ENCODE data around the gene TBXAS1. TPM values are rescaled to one million over a fixed set of nuclear protein-coding genes. Genes with fewer than 3 reads are reported as not detected.
"Not testable (repeated sequence)": the region's sequence is repeated elsewhere in the genome, so short reads cannot be mapped to it uniquely, and the experiment has no call there.

Gene TBXAS1
- total RNA-seq, 1 experiment from 2014 or later, result 2.3 TPM

GRCh38 chr7:139842401-139843210 is 13.5 kb downstream of the TBXAS1 start:
- no peaks in the 10 kb centered on the region; the same call in 1 of the 2 replicates for H3K27me3 Mint-ChIP-seq (ENCODE audit: low read depth)
- no peaks in the 10 kb centered on the region for H3K36me3 Mint-ChIP-seq
- peaks cover 4% of the 10 kb centered on the region for H3K9me3 Mint-ChIP-seq
- ChIA-PET POLR2A (no interaction called here), CTCF (no interaction called here)
- H3K27ac Mint-ChIP-seq, result no peak overlapping the region
- H3K4me3 Mint-ChIP-seq, result no peak overlapping the region
- no peaks in the 10 kb centered on the region for H3K4me1 Mint-ChIP-seq
- DNase-seq (ENCODE audit: low spot score) (no peak), ATAC-seq (no peak; the same call in 1 of the 2 replicates)
- TF ChIP-seq JAZF1 (CRISPR knock-in tag; IDR thresholded peaks at IDR 0.05) (no peak), IRF2 (CRISPR knock-in tag; IDR thresholded peaks at IDR 0.05; ENCODE audit: borderline replicate concordance, low read depth) (no peak), ZNF263 (CRISPR knock-in tag; IDR thresholded peaks at IDR 0.05; ENCODE audit: low read depth) (no peak), ZNF423 (CRISPR knock-in tag; IDR thresholded peaks at IDR 0.05) (no peak)

GRCh38 chr7:139843211-139843537 is 14.1 kb downstream of the TBXAS1 start:
- H3K27me3 Mint-ChIP-seq (ENCODE audit: low read depth); DNase-seq (ENCODE audit: low spot score); H3K4me3 Mint-ChIP-seq; H3K4me1 Mint-ChIP-seq; H3K9me3 Mint-ChIP-seq; CTCF ChIA-PET; POLR2A ChIA-PET; ATAC-seq; H3K36me3 Mint-ChIP-seq; H3K27ac Mint-ChIP-seq: not testable (repeated sequence)

GRCh38 chr7:139844779-139845442 is 15.8 kb downstream of the TBXAS1 start:
- DNase-seq (ENCODE audit: low spot score) (no peak), ATAC-seq (no peak)
- TF ChIP-seq ZSCAN18 (CRISPR knock-in tag; IDR thresholded peaks at IDR 0.05) (no peak), E2F5 (CRISPR knock-in tag; IDR thresholded peaks at IDR 0.05) (no peak), HMGXB4 (CRISPR knock-in tag; IDR thresholded peaks at IDR 0.05) (no peak), FOXP1 (CRISPR knock-in tag; IDR thresholded peaks at IDR 0.05; ENCODE audit: borderline replicate concordance) (no peak), TEAD4 (CRISPR knock-in tag; IDR thresholded peaks at IDR 0.05) (no peak), IRF2 (CRISPR knock-in tag; IDR thresholded peaks at IDR 0.05; ENCODE audit: borderline replicate concordance, low read depth) (no peak), NR1H2 (CRISPR knock-in tag; IDR thresholded peaks at IDR 0.05) (no peak)
- ChIA-PET POLR2A (interaction anchor here (0.6 kb wide), 1 partner anchor 318 kb away, joined by 3 read pairs; no protein-coding TSS in a partner anchor), CTCF (interaction anchor here (0.7 kb wide), 1 partner anchor 197 kb away, joined by 3 read pairs; no protein-coding TSS in a partner anchor)
- H3K4me1 Mint-ChIP-seq, result no peaks in the 10 kb centered on the region
- H3K4me3 Mint-ChIP-seq, result no peak overlapping the region
- no peaks in the 10 kb centered on the region for H3K36me3 Mint-ChIP-seq
- no peaks in the 10 kb centered on the region; the same call in 1 of the 2 replicates for H3K27me3 Mint-ChIP-seq (ENCODE audit: low read depth)
- H3K27ac Mint-ChIP-seq, result no peak overlapping the region
- H3K9me3 Mint-ChIP-seq, result peaks cover 13% of the 10 kb centered on the region

GRCh38 chr7:139845443-139845805 is 16.4 kb downstream of the TBXAS1 start:
- Mint-ChIP-seq H3K27ac (no peak overlapping the region), H3K36me3 (no peaks in the 10 kb centered on the region), H3K4me3 (no peak overlapping the region), H3K9me3 (peaks cover 13% of the 10 kb centered on the region), H3K4me1 (no peaks in the 10 kb centered on the region), H3K27me3 (ENCODE audit: low read depth) (no peaks in the 10 kb centered on the region)
- CTCF ChIA-PET, result interaction anchor here (0.7 kb wide), 1 partner anchor 197 kb away, joined by 3 read pairs; no protein-coding TSS in a partner anchor
- DNase-seq (ENCODE audit: low spot score) (no peak), ATAC-seq (no peak)
- POLR2A ChIA-PET, result interaction anchor here (0.6 kb wide), 1 partner anchor 318 kb away, joined by 3 read pairs; no protein-coding TSS in a partner anchor
- TF ChIP-seq RELA (CRISPR knock-in tag; IDR thresholded peaks at IDR 0.05; ENCODE audit: borderline replicate concordance) (no peak), IRF1 (CRISPR knock-in tag; IDR thresholded peaks at IDR 0.05) (no peak), MLX (CRISPR knock-in tag; IDR thresholded peaks at IDR 0.05) (no peak), OVOL2 (CRISPR knock-in tag; IDR thresholded peaks at IDR 0.05; ENCODE audit: borderline replicate concordance) (no peak), ETV6 (CRISPR knock-in tag; IDR thresholded peaks at IDR 0.05) (no peak), CTCF (IDR thresholded peaks at IDR 0.05) (no peak), HMGA2 (CRISPR knock-in tag; IDR thresholded peaks at IDR 0.05) (no peak), NR1H2 (CRISPR knock-in tag; IDR thresholded peaks at IDR 0.05) (no peak), NR2C2 (CRISPR knock-in tag; IDR thresholded peaks at IDR 0.05) (no peak), USF2 (CRISPR knock-in tag; IDR thresholded peaks at IDR 0.05) (no peak)

Data from WTC11 (cell line).